ENCODE data around the gene BCL2L11.

Gene BCL2L11

DNA sequence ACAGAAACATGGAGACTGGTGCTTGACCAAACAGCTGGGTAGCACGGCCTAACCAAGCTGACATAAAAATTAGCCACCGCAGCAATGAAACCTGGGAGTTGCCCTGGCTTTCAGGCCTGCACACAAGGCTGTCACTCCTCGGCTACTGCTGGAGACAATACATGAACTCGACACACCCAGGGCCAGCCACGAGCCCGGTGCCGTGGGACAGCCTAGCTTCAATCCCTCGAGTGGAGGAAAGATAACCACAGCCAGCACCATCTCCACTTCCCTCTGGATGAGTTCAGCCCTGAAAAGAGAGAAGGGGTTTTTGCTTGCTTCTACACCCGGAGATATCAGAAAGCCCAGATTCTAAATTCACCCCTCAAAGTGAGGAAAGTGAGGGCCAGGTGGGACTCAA is 78.0 kb downstream of the BCL2L11 start:
- DNase-seq = no peak

DNA sequence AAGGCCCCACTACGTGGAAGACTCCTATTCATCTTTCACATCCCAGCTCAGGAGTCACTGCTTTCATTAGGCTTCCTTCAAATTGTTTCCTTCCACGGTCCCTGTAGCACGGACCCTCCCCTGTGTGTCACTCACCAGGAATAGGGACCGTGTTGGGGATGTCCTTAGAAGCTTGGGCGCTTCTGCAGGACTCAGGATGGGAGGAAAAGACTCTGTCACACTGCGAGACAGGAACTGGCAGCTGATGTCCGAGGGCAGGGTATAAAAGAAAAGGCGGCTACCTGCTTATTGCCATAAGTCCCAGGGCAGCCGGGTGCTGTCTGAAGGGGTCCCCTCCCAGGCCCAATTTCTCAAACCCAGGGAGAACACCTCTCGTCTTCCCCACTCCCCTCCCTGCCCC is 79.1 kb downstream of the BCL2L11 start:
- DNase-seq = no peak

DNA sequence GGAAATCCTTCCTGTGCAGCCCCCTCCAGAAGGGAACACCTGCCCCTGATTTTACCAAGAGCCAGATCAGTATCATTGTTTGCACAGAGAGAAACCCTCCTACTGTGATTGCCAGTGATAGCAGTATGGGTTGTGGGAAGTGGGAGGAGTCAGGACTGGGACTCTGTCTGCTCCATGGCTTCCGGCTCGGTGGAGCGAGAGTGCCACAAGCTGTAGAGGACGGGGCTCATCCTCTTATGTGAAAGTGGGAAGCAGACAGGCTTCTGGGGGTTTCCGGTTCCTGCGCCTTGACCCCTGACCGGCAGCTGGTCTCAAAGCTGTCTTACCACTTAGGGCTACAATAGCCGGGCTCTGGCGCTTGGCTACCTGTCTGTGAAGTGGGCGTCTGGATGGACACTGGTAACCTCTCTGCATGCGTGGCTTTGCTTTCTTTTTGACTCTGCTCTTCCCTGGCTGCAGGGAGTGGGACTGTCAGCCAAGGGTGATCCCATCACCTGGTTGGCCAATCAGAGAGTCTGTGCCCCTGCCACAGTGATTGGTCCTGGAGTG is 79.7 kb downstream of the BCL2L11 start:
- DNase-seq = peak; percentile 95

DNA sequence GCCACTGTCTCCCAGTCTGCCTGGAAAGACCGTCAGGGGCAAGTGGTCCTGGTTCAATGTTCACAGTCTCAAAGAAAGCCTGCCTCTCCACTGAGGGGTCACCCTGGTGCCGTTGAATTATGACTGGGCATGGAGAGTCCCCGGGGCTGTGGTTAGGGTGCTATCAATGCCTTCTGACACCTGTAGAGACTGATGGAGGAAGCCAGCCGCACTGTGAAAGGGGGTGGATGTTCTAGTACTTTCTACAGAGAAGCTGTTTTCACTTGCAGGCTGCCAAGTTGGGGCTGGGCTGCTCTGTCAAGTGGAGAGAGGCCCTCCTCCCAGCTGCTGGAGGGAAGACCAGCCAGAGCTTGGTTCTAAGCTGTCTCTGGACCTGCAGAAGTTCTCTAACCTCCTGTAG is 80.5 kb downstream of the BCL2L11 start:
- DNase-seq = no peak

DNA sequence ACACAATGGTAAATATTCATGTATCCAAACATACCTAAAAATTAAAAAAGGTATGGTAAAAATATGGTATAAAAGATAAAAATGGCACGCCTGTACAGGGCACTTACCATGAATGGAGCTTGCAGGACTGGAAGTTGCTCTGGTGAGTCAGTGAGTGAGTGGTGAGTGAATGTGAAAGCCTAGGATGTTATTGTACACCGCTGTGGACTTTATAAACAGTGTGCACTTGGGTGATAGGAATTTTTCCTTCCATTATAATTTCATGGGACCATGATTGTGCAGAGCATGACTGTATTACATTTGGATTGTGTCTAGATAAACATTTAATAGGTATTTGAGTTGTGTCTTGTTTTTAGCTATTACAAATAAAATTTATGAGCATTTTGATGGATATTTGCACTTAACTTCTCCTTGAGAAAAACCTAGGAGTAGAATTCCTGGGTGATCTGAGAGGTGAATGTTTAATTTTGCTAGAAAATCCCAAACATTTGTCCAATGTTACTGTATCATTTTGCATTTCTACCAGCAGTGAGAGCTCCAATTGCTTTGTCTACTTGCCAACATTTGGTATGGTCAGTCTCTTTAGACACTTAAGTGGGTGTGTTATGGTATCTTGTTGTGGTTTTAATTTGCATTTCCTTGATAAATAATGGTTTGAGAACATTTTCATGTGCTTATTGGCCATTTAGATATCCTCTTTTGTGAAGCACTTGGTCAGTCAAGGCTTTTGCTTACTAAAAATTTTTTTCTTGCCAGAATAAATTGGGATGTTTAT is 81.7 kb downstream of the BCL2L11 start:
- DNase-seq = no peak

DNA sequence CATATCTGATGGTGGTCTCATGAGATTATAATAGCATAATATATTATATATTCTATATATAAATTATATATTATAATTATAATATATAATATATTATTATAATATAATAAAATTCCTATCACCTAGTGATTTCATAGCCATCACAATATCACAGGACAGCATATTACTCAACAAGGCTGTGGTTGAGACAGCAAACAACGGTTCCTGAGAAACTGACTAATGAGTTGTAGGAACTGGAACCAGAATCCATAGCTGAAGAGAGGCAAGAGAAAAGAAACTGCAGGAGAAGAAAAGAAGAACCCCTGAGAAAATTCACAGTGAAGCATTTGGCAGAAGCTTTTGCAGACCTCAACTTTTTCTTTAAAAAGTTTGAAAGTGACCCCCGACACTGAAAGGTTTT is 84.0 kb downstream of the BCL2L11 start:
- DNase-seq = no peak

DNA sequence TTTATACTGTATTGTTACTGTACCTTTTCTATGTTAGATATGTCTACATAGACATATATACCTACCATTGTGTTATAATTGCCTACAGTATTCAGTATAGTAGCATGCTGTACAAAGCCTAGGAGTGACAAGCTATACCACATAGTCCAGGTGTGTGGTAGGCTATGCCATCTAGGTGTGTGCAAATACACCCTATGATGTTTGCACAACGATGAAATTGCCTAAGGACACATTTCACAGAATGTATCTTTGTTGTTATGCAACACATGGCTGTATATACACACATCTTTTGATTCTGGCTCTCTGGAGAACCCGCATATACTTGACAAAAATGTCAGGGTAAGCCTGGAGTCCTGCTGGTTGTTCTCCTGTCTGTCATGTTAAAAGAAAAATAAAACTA is 85.1 kb downstream of the BCL2L11 start:
- peak; percentile 12 for DNase-seq

DNA sequence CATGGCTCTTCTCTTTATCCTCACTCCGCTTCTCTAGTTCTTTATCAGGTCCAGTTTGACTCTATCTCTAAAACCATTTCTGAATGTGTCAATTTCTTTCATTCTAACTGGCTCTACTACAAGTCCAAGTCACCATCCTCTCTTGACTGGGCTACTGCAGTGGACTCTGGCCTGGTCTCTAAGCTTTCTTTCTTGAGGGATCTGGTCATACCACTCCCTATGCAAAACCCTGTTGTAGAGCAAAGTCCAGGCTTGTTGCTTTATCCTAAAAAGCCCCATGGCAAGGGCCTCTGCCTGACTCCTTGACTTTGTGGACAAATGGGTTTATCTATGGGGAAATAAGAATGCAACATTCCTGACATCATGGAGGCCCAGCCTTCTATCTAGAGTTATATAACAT is 87.1 kb downstream of the BCL2L11 start:
- no peak for DNase-seq

DNA sequence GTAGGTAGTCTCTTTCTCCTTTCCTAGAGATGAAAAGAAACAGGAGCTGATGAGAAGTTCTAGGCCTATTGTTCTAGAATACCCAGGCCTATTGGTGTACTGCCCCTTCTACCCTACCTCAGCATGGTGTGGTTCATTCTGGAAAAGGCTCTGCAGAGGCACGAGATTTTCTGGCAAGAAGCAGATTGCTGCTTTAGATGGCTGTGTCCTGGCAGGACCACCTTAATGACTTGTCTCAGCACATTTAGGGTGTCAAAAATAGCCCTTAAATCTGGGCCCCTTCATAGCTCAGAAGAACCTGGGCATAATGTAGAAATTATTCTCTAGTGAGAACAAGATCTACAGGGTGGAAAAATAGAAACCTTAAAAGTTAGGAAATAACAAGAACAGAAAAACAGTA is 87.9 kb downstream of the BCL2L11 start:
- no peak for DNase-seq

DNA sequence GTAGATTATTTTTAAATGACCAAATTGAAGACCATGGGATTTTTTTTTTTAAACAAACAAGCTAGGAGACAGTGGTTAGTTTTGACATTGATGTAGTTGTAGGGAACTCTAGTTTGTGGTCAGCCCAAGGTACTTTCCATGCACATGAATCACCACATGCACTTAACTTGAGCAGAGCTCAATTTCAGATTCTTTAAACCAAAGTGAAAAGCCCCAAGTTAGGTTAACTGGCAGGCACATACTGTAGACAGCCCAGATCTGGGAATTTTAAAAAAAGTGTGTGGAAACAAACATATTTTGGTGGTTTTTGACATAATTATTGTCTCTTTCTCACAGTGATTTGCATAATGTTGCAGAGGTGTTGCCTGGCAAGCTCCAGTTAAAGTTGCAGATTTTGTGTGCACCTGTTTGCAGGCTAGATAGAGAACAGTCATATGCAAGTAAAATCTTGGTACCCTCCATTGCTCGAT is 88.4 kb downstream of the BCL2L11 start:
- DNase-seq = no peak

DNA sequence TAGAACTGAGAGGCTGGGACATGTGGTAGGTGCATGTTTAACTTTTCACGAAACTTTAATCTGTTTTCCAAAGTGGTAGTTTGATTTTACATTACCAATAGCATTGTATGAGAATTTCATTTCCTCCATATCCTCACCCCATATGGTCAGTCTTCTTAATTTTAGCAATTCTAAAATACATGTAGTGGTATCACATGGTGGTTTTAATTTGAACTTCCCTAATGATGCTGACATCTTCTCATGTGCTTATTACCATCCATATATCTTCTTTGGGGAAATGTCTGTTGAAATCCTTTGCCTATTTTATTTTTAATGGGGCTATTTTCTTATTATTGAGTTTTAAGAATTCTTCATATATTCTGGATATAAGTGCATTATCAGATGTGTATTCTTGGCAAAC is 89.3 kb downstream of the BCL2L11 start:
- DNase-seq = no peak

DNA sequence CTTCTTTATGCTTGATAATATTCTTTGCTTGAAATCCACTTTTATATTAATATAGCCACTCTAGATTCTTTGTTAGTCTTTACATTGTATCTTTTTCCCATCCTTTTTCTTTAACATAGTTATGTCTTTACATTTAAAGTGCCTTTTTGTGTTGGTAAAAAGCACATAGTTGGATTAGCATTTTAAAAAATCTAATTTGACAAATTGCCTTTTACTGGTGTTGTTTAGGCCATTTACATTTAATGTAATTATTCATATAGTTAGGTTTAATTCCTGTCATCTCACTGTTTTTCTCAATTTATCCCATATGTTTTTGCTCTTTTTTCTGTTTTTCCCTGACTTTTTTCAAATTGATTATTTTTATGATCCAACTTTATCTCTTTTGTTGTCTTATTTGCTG is 93.2 kb downstream of the BCL2L11 start:
- DNase-seq = no peak

DNA sequence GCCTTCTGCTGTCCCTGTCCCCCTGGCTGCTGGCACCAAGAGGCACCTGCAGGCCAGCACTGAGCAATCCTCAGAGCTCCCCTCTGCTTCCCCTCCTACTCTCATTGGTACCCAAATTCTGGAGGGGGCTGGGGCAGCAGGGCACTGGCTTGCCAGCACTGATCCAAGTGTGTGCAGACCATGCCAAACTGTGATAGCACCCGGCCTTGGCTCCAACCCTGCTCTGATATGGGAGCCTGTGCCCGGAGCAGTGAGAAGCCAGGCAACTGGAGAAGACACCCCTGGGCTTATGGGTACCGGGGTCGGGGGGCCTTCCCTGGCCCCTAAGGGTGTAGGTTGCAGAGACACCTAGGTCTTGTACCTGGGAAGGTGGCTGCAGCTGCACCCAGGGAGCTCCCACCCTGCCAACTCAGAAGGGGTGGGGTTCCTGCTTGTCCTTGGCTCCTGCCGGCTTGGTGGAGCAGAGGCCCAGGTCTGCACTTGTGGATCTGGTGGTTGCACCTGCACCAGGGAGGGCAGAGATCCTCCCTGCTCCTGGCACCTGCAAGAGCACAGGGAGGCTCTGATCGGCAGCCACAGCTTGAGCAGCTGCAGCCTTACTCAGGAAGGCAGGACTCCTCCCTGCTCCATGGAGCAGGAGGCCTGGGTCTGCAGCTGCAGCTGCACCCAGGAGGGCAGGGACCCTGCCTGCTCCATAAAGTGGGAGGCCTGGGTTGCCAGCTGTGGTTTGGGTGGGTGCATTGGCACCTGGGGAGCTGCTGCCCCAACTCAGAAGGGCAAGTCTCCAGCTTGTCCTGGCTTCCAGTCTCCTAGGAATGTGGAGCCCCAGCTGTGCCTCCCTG is 96.3 kb downstream of the BCL2L11 start:
- peak; percentile 29 for DNase-seq
